ENCODE data around the gene TGFBR2.

TGFBR2 gene

GRCh38 chr3:30686799-30687198 lies 80.4 kb downstream of the TGFBR2 start:
- H3K4me3 ChIP-seq (ENCODE audit: low read length in 2 of 2): no peak overlapping the region
- H3K4me1 ChIP-seq (ENCODE audit: control insufficient read depth, insufficient read depth, low read length): peaks cover 55% of the 10 kb centered on the region
- H3K27ac ChIP-seq (ENCODE audit: low read length): no peak overlapping the region
- H3K27me3 ChIP-seq (ENCODE audit: control insufficient read depth in 1 of 2, insufficient read depth in 2 of 2, low read length in 2 of 2): no peaks in the 10 kb centered on the region
- H3K9ac ChIP-seq (ENCODE audit: low read length in 2 of 2): no peak overlapping the region
- peaks cover 3 to 8% of the 10 kb centered on the region in 2 donors for H3K36me3 ChIP-seq (ENCODE audit: control insufficient read depth in 2 of 2, insufficient read depth in 2 of 2, low read length in 2 of 2)
- no peaks in the 10 kb centered on the region for H3K9me3 ChIP-seq (ENCODE audit: control insufficient read depth in 2 of 2, low read length in 2 of 2)

- Histone ChIP-seq H3K9ac (ENCODE audit: low read length in 2 of 2) (no peak overlapping the region), H3K27ac (ENCODE audit: low read length) (peak overlapping the region; percentile 58), H3K9me3 (ENCODE audit: control insufficient read depth in 2 of 2, low read length in 2 of 2) (no peaks in the 10 kb centered on the region), H3K36me3 (ENCODE audit: control insufficient read depth in 2 of 2, insufficient read depth in 2 of 2, low read length in 2 of 2) (peaks cover 8% of the 10 kb centered on the region in 2 donors), H3K4me3 (ENCODE audit: low read length in 2 of 2) (peak overlapping the region in 1 of 2 donors; percentile 3), H3K27me3 (ENCODE audit: control insufficient read depth in 1 of 2, insufficient read depth in 2 of 2, low read length in 2 of 2) (no peaks in the 10 kb centered on the region), H3K4me1 (ENCODE audit: control insufficient read depth, insufficient read depth, low read length) (peaks cover 46% of the 10 kb centered on the region)
Observed at GRCh38 chr3:30687930-30688570, 81.6 kb downstream of the TGFBR2 start.

DNA sequence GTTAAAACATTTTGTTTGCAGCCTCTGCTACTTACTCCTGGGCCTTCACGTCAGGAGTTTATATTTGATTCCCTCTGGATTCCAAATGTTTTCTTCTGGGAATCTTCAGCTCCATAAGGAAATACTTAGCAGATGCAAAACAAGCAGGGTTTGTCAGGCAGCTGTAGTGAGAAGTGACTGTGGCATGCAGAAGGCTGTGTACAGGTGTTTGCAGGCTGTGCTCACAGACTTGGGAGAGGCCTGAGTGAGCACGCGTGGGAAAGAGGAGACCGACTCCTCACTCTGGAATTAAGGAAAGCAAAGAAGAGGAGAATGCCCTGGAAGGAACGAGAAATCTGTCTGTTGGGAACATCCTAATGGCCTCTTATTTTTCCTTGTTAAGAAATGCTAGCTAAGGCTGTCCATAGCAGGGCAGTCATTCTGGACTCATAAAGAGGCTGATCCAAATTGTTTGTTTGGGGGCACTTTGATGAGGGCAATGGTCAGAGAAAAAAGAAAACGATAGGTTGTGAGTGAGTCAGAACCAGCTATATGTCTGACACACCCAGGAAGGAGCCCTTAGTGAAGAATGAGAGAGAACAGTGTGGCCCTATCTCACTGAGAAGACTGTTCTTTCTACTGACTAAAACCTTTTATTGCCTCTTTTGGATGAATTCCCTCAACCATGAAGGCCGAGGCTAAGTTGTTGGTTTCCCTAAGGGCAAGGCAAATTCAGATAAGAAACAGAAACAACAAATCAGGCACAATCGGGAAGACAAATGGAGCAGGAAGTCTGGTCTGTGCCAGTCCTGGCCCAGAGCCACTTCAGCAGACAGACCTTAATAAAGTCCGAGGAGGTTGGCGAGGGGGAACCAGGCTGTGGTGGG lies 82.6 kb downstream of the TGFBR2 start:
- Histone ChIP-seq H3K36me3 (ENCODE audit: control insufficient read depth in 2 of 2, insufficient read depth in 2 of 2, low read length in 2 of 2) (peaks cover 6 to 8% of the 10 kb centered on the region in 2 donors), H3K4me3 (ENCODE audit: low read length in 2 of 2) (peak overlapping the region; percentile 3 to 15), H3K9ac (ENCODE audit: low read length in 2 of 2) (peak overlapping the region in 1 of 2 donors; percentile 5), H3K27me3 (ENCODE audit: control insufficient read depth in 1 of 2, insufficient read depth in 2 of 2, low read length in 2 of 2) (no peaks in the 10 kb centered on the region), H3K9me3 (ENCODE audit: control insufficient read depth in 2 of 2, low read length in 2 of 2) (no peaks in the 10 kb centered on the region), H3K4me1 (ENCODE audit: control insufficient read depth, insufficient read depth, low read length) (peaks cover 41% of the 10 kb centered on the region), H3K27ac (ENCODE audit: low read length) (peak overlapping the region; percentile 58)

DNA sequence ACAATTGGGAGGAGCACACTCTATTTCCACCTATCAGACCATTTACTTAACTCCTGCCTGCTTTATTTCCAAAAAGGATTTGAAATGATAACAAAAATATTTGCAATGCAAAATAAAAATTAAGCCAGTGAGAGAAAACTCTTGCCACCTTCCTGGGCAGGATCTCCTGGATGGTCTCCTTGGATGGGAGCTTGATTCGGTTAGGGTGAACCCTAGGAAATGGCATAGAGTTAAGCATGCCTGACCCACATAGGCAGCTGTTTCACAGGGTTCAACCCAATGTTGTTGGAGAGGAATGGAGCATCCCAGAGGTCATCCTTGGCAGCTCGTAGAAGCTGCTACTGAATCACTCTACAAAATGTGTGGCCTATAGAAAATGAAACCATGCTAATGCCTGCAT lies 83.8 kb downstream of the TGFBR2 start:
- H3K4me3 ChIP-seq (ENCODE audit: low read length in 2 of 2): no peak overlapping the region
- H3K4me1 ChIP-seq (ENCODE audit: control insufficient read depth, insufficient read depth, low read length): peaks cover 37% of the 10 kb centered on the region
- no peak overlapping the region for H3K27ac ChIP-seq (ENCODE audit: low read length)
- H3K9me3 ChIP-seq (ENCODE audit: control insufficient read depth in 2 of 2, low read length in 2 of 2): no peaks in the 10 kb centered on the region
- peaks cover 10 to 14% of the 10 kb centered on the region in 2 donors for H3K36me3 ChIP-seq (ENCODE audit: control insufficient read depth in 2 of 2, insufficient read depth in 2 of 2, low read length in 2 of 2)
- H3K27me3 ChIP-seq (ENCODE audit: control insufficient read depth in 1 of 2, insufficient read depth in 2 of 2, low read length in 2 of 2): no peaks in the 10 kb centered on the region
- H3K9ac ChIP-seq (ENCODE audit: low read length in 2 of 2): no peak overlapping the region

- peak overlapping the region; percentile 56 for H3K27ac ChIP-seq (ENCODE audit: low read length)
- peaks cover 37% of the 10 kb centered on the region for H3K4me1 ChIP-seq (ENCODE audit: control insufficient read depth, insufficient read depth, low read length)
- H3K36me3 ChIP-seq (ENCODE audit: control insufficient read depth in 2 of 2, insufficient read depth in 2 of 2, low read length in 2 of 2): peaks cover 10 to 14% of the 10 kb centered on the region in 2 donors
- H3K9ac ChIP-seq (ENCODE audit: low read length in 2 of 2): peak overlapping the region in 1 of 2 donors; percentile 11
- no peaks in the 10 kb centered on the region for H3K27me3 ChIP-seq (ENCODE audit: control insufficient read depth in 1 of 2, insufficient read depth in 2 of 2, low read length in 2 of 2)
- no peak overlapping the region for H3K4me3 ChIP-seq (ENCODE audit: low read length in 2 of 2)
- no peaks in the 10 kb centered on the region for H3K9me3 ChIP-seq (ENCODE audit: control insufficient read depth in 2 of 2, low read length in 2 of 2)
Observed at GRCh38 chr3:30691249-30691880, 85.0 kb downstream of the TGFBR2 start.

GRCh38 chr3:30691944-30692343 lies 85.5 kb downstream of the TGFBR2 start:
- Histone ChIP-seq H3K27me3 (ENCODE audit: control insufficient read depth in 1 of 2, insufficient read depth in 2 of 2, low read length in 2 of 2) (no peaks in the 10 kb centered on the region), H3K4me3 (ENCODE audit: low read length in 2 of 2) (no peak overlapping the region), H3K36me3 (ENCODE audit: control insufficient read depth in 2 of 2, insufficient read depth in 2 of 2, low read length in 2 of 2) (peaks cover 10 to 14% of the 10 kb centered on the region in 2 donors), H3K9me3 (ENCODE audit: control insufficient read depth in 2 of 2, low read length in 2 of 2) (no peaks in the 10 kb centered on the region), H3K27ac (ENCODE audit: low read length) (peak overlapping the region; percentile 26), H3K9ac (ENCODE audit: low read length in 2 of 2) (no peak overlapping the region), H3K4me1 (ENCODE audit: control insufficient read depth, insufficient read depth, low read length) (peaks cover 41% of the 10 kb centered on the region)

GRCh38 chr3:30692498-30693130 lies 86.2 kb downstream of the TGFBR2 start:
- Histone ChIP-seq H3K36me3 (ENCODE audit: control insufficient read depth in 2 of 2, insufficient read depth in 2 of 2, low read length in 2 of 2) (peaks cover 10 to 14% of the 10 kb centered on the region in 2 donors), H3K9ac (ENCODE audit: low read length in 2 of 2) (no peak overlapping the region), H3K27ac (ENCODE audit: low read length) (no peak overlapping the region), H3K9me3 (ENCODE audit: control insufficient read depth in 2 of 2, low read length in 2 of 2) (no peaks in the 10 kb centered on the region), H3K27me3 (ENCODE audit: control insufficient read depth in 1 of 2, insufficient read depth in 2 of 2, low read length in 2 of 2) (no peaks in the 10 kb centered on the region), H3K4me3 (ENCODE audit: low read length in 2 of 2) (no peak overlapping the region), H3K4me1 (ENCODE audit: control insufficient read depth, insufficient read depth, low read length) (peaks cover 42% of the 10 kb centered on the region)

DNA sequence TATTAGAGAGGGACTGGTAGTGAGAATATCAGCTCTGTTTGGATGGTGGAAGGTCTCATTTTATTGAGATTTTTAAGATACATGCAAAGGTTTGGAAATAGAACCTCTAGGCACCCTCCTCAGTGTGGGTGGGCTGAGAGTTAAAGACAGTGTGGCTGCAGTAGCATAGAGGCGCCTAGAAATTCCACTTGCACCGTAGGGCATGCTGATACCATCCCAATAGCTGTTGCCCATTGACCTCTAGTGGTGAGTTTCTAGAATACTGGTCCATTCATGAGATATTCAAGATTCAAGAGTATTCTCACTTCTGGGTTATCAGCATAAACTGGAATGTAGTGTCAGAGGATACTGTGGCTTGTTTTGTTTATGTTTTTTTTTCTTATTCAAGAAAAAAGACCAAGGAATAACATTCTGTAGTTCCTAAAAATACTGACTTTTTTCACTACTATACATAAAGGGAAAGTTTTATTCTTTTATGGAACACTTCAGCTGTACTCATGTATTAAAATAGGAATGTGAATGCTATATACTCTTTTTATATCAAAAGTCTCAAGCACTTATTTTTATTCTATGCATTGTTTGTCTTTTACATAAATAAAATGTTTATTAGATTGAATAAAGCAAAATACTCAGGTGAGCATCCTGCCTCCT lies 87.2 kb downstream of the TGFBR2 start:
- peaks cover 35% of the 10 kb centered on the region for H3K4me1 ChIP-seq (ENCODE audit: control insufficient read depth, insufficient read depth, low read length)
- no peaks in the 10 kb centered on the region for H3K9me3 ChIP-seq (ENCODE audit: control insufficient read depth in 2 of 2, low read length in 2 of 2)
- no peak overlapping the region for H3K27ac ChIP-seq (ENCODE audit: low read length)
- no peak overlapping the region for H3K9ac ChIP-seq (ENCODE audit: low read length in 2 of 2)
- H3K27me3 ChIP-seq (ENCODE audit: control insufficient read depth in 1 of 2, insufficient read depth in 2 of 2, low read length in 2 of 2): no peaks in the 10 kb centered on the region
- H3K36me3 ChIP-seq (ENCODE audit: control insufficient read depth in 2 of 2, insufficient read depth in 2 of 2, low read length in 2 of 2): peaks cover 7 to 14% of the 10 kb centered on the region in 2 donors
- H3K4me3 ChIP-seq (ENCODE audit: low read length in 2 of 2): no peak overlapping the region

DNA sequence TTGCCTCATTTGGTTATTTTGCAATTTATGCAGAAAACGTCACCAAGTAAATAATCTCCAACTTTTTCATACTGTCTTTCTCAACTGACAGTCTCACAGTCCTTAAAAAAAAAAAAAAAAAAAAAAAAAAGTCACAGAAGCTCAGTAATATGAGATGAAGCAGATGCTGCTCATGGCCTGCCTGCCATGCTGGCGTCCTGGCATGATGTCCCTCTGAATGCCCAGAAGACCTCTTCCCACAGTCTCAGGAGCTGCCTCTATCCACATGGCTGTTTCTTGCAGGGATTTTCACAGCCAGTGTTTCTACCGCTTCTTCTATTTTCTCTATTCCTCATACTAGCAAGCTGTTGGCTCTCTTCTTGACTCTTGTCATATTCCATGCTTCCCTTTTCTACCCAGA lies 87.7 kb downstream of the TGFBR2 start:
- H3K27me3 ChIP-seq (ENCODE audit: control insufficient read depth in 1 of 2, insufficient read depth in 2 of 2, low read length in 2 of 2): no peaks in the 10 kb centered on the region
- peaks cover 30% of the 10 kb centered on the region for H3K4me1 ChIP-seq (ENCODE audit: control insufficient read depth, insufficient read depth, low read length)
- H3K9ac ChIP-seq (ENCODE audit: low read length in 2 of 2): no peak overlapping the region
- H3K9me3 ChIP-seq (ENCODE audit: control insufficient read depth in 2 of 2, low read length in 2 of 2): no peaks in the 10 kb centered on the region
- H3K27ac ChIP-seq (ENCODE audit: low read length): no peak overlapping the region
- no peak overlapping the region for H3K4me3 ChIP-seq (ENCODE audit: low read length in 2 of 2)
- H3K36me3 ChIP-seq (ENCODE audit: control insufficient read depth in 2 of 2, insufficient read depth in 2 of 2, low read length in 2 of 2): peaks cover 7 to 14% of the 10 kb centered on the region in 2 donors

- peaks cover 7 to 14% of the 10 kb centered on the region in 2 donors for H3K36me3 ChIP-seq (ENCODE audit: control insufficient read depth in 2 of 2, insufficient read depth in 2 of 2, low read length in 2 of 2)
- H3K4me1 ChIP-seq (ENCODE audit: control insufficient read depth, insufficient read depth, low read length): peaks cover 25% of the 10 kb centered on the region
- no peak overlapping the region for H3K4me3 ChIP-seq (ENCODE audit: low read length in 2 of 2)
- H3K9me3 ChIP-seq (ENCODE audit: control insufficient read depth in 2 of 2, low read length in 2 of 2): no peaks in the 10 kb centered on the region
- no peak overlapping the region for H3K9ac ChIP-seq (ENCODE audit: low read length in 2 of 2)
- no peak overlapping the region for H3K27ac ChIP-seq (ENCODE audit: low read length)
- H3K27me3 ChIP-seq (ENCODE audit: control insufficient read depth in 1 of 2, insufficient read depth in 2 of 2, low read length in 2 of 2): no peaks in the 10 kb centered on the region
Observed at GRCh38 chr3:30694668-30695067, 88.3 kb downstream of the TGFBR2 start.

All from stomach smooth muscle (tissue), 2 donors.